AML-193 (cell line): Measurements from ENCODE around the gene SPINDOC.
"Not testable (repeated sequence)": the region's sequence is repeated elsewhere in the genome, so short reads cannot be mapped to it uniquely, and the experiment has no call there.

Source experiments
- DNase-seq, 2 experiments: peaks; one replicate each; lab custom pipeline; 2025; lab: John Stamatoyannopoulos, UW

SPINDOC gene

GRCh38 chr11:63855975-63856374 lies 42.7 kb downstream of the SPINDOC start:
- no peak for DNase-seq

DNA sequence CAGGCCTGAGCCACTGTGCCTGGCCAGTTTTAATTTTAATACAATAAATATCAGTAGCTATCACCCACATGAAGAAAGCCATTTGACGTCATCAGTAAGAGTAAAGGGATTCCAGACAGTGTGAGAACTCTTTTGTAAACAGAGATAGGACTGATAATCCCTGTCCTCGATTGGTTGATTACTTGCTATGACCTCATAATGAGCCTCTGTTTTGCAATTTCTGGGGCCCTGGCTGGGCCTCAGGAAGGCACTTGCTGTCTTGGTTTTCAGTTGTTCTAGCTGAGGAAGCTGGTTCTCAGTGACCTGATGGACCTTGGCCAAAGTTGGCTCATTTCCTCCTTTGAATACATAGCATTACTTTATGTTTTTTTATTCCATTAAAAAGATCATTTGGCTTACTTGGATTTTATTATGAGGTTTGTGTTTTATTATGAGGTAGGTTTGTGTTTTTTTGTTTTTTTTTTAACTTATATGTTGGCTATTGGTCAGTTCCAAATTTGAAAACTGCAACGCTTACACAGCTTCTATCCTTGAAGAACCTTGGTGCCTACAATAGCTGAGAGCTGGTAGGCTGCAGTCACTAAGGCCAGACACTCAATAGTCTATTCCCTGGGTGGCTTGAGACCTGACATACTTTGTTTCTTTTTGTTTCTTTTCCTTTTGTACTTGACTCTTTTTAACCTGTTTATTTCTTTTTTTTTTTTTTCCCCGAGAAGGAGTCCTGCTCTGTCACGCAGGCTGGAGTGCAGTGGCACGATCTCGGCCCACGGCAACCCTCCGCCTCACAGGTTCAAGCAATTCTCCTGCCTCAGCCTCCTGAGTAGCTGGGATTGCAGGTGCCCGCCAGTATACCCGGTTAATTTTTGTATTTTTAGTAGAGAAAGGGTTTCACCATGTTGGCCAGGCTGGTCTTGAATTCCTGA lies 45.6 kb downstream of the SPINDOC start:
- DNase-seq = peak; percentile 79 to 85

DNA sequence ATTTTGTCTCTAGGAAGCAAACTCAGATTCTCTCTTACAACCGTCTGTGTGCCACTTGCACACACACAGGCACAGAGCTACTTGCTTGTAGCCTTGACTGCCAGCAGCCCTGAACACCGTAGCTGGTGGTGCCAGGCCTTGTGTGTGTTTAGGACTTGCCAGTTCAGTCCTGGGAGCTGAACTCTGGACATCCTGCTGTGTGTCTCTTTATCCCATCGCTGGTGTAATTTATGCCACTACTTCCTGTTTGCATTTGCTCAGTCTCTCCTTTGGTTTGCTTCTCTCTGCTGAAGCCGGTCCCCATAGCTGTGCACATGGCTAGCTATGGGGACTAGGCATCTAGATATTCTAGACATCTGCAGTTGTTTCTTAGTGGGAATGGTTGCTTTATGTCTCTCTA lies 49.7 kb downstream of the SPINDOC start:
- DNase-seq = no peak

- DNase-seq = not testable (repeated sequence)
Observed at GRCh38 chr11:63863620-63864019, 50.4 kb downstream of the SPINDOC start.

DNA sequence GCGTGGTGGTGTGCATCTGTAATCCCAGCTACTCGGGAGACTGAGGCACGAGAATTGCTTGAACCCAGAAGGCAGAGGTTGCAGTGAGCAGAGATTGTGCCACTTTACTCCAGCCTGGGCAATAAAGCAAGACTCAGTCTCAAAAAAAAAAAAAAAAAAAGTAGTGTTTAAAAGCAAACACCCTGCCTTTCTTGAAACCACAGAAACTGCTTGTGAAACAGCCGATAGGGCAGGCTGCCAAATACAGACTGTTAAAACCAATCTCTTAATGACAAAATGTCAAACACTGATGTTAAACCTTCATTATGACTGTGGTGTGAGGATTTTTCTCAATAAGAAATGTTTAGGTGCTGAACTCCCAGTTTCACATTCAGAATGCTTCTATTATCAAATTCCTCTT lies 53.0 kb downstream of the SPINDOC start:
- peak; percentile 77 to 81 for DNase-seq

DNA sequence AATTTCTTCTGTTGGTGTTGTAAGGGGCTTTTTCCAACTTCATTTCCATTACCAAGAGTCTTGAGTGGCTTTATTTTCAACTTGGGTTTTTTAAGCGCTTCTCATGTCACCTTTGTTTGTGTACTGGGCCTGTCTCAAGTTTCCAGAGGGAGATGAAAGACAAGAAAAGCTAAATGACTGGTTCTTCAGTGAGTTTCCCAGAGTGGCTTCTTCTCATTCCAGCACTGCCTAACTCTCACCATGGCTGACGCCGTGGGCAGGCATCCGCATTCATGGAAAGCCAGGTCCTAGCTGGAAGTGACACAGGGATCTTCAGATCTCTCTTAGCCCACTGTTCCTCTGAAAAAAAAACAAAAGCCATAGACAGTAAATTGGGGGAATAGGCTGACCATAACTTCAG lies 54.3 kb downstream of the SPINDOC start:
- DNase-seq = no peak

- peak; percentile 53 to 55 for DNase-seq
Observed at GRCh38 chr11:63868399-63869064, 55.3 kb downstream of the SPINDOC start.

DNA sequence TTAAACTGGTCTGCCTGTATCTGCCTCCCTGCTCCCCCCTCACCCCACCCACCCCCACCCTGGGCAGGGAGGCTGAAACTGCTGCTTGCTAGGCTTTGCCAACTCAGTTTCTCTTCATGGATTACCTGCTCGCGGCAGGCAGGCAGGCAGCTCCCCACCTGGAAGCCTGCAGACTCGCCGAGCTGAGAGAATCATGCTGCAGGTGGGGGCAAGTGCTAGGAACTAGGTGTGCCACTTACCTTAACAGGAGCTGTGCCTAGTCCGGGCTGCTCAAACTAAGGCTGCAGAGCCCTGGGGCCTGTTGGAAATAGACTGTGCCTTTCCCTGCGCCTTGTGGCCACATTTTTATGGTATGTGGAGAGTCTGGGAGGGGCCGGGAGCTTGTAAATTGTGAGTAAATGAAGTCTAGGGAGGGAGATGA lies 55.9 kb downstream of the SPINDOC start:
- no peak for DNase-seq

DNA sequence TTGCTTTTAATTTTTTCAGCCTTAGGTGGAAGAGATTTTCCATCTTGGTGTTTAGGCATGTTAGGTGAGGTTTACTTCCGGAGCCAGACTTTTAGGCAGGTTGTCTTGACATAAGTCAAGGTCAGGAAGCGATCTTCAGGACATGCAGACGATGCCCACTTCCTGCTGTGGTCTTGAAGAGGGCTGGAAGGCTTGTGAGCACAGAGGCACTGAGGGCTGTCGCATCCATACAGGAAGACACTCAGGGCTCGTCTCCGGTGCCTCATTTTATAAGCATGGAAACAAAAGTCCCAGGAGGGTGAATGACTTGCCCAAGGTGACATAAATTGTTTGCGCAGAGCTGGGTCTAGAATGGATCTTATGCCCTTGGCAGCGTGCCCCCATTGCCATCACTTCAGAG lies 56.4 kb downstream of the SPINDOC start:
- no peak for DNase-seq

- DNase-seq = no peak
Observed at GRCh38 chr11:63870351-63871140, 57.3 kb downstream of the SPINDOC start.

DNA sequence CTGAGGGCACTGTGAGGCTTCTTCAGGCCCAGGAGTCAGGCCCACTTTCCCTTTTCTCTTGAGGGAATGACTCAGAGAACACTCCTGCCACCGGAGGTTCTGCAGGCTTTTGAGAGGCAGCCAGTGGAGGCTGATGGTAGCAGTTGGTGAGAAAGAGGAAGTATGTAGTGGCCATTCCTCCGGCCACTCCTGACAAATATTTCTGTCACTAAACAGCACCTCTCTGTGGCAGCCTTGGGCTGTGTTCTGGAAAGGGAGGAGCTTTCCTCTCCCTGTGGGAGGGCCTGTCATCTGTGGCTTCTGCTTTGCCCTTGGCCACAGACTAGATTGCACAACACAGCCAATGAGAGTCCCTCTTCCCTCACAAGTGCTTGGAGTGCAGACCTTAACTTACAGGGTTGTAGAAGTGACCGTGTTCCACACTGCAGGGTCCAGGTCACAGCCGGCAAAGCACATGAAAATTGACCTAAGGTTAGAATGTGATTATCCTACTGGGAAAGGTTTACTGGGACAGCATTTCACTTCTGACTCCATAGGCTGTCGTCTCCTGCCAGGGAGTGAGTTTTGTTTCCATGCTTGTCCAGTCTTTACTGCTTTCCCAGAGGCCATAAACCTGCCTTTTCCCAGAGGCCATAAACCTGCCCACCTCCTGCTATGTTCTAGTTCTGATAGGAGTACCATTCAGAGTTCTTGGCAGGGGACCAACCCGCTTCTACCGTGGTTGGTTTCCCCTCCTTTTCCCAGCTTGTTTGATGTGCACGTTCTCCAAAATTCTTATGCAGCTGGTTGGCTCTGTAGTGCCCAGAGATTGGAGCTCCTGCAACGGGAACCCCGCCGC lies 58.9 kb downstream of the SPINDOC start:
- DNase-seq = peak; percentile 99

- DNase-seq = no peak
Observed at GRCh38 chr11:63872800-63873197, 59.5 kb downstream of the SPINDOC start.

DNA sequence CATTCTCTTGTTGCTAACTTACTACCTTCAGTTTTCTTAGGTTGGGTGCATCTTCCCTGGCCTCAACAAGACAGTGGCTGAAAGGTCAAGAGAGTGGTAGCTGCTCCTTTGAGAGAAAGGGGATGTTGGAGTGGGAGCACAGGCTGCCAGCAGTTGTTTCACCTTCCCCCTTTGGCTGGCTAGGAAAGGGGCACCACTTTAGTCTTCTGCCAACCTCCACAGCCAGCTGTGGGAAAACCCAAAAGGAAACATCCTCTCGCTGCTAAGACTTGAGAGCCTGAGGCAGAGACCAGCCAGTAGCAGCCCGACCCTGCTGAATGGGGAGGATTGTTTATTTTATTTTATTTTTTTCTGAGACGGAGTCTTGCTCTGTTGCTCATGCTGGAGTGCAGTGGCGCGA lies 60.1 kb downstream of the SPINDOC start:
- DNase-seq = no peak

GRCh38 chr11:63874511-63874910 lies 61.3 kb downstream of the SPINDOC start:
- no peak for DNase-seq

- no peak for DNase-seq
Observed at GRCh38 chr11:63875506-63876065, 62.3 kb downstream of the SPINDOC start.

GRCh38 chr11:63876616-63877015 lies 63.4 kb downstream of the SPINDOC start:
- no peak for DNase-seq
